Measurements from ENCODE around the gene CFB. TPM values are rescaled to one million over a fixed set of nuclear protein-coding genes. Genes with fewer than 3 reads are reported as not detected.
"Not testable (repeated sequence)": the region's sequence is repeated elsewhere in the genome, so short reads cannot be mapped to it uniquely, and the experiment has no call there.

CFB gene
- total and polyA plus RNA-seq, 2 of the 4 experiments (the other 2 are of a cell fraction) = 1.8 to 6.1 TPM

DNA sequence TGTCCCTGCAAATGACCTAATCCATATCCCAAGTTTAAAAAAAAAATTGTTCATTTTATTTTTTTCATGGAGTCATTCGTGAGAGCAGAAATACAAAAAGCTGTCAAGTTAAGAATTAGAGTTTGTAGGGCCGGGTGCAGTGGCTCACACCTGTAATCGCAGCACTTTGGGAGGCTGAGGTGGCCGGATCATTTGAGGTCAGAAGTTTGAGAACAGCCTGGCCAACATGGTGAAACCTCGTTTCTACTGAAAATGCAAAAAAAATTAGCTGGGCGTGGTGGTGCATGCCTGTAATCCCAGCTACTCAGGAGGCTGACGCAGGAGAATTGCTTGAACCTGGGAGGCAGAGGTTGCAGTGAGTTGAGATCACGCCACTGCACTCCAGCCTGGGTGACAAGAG lies 39.2 kb upstream of the CFB start:
- Histone ChIP-seq H2AK9ac (replicated peaks; ENCODE audit: low read depth, low read length, poor library complexity) (peak overlapping the region; percentile 61), H4K91ac (ENCODE audit: insufficient read depth, low read depth, low read length) (0 out of 2 replicates have a peak overlapping the region, but pooled peaks have one; percentile 32)
- ATAC-seq (ENCODE audit: low read depth); H3K27me3 ChIP-seq (ENCODE audit: control insufficient read depth, insufficient read depth, low read length); H3K9me1 ChIP-seq (ENCODE audit: insufficient read depth, low read length); POLR2A ChIA-PET (ENCODE audit: unreplicated experiment); H3K18ac ChIP-seq (ENCODE audit: low read depth, low read length); H3K27ac ChIP-seq (ENCODE audit: insufficient read depth, low read length); H2BK20ac ChIP-seq (ENCODE audit: low read depth, low read length); H3K9ac ChIP-seq (ENCODE audit: low read depth, low read length); H2BK5ac ChIP-seq (ENCODE audit: low read depth, low read length, poor library complexity, severe bottlenecking); H3K4me3 ChIP-seq (ENCODE audit: insufficient read depth, low read depth, low read length); in situ Hi-C loops (cut with MboI; ENCODE audit: low sequenced_read_pairs); H2AFZ ChIP-seq (replicated peaks; ENCODE audit: low read length, poor library complexity); H3K4ac ChIP-seq (ENCODE audit: low read depth, low read length); H3K79me1 ChIP-seq (ENCODE audit: low read depth in 1 of 2, low read length in 2 of 2); H3K14ac ChIP-seq (replicated peaks; ENCODE audit: low read depth, low read length); H2BK120ac ChIP-seq (ENCODE audit: low read depth, low read length); H3K4me2 ChIP-seq (ENCODE audit: low read depth, low read length); H3K23ac ChIP-seq (ENCODE audit: low read depth, low read length); H4K8ac ChIP-seq (ENCODE audit: low read depth in 2 of 2, low read length in 2 of 2); DNase-seq; intact Hi-C loops (cut with micrococcal nuclease); H3K9me3 ChIP-seq (ENCODE audit: control insufficient read depth, insufficient read depth, low read length); H2AK5ac ChIP-seq (ENCODE audit: low read depth, low read length); dilution Hi-C loops (cut with HindIII; ENCODE audit: low sequenced_read_pairs, unreplicated experiment); H3K36me3 ChIP-seq (ENCODE audit: control insufficient read depth, insufficient read depth, low read length); H4K5ac ChIP-seq (ENCODE audit: low read depth, low read length); H3K56ac ChIP-seq (ENCODE audit: extremely low read depth, insufficient read depth, low read length); H2BK15ac ChIP-seq (ENCODE audit: low read depth, low read length); H3K4me1 ChIP-seq (ENCODE audit: control insufficient read depth, insufficient read depth, low read length); BruUV-seq (replicated peaks); H4K20me1 ChIP-seq (ENCODE audit: insufficient read depth, low read length): not testable (repeated sequence)
- 76% methylated on average over 6 of the region's 8 CpGs; no CpG with 5 or more reads in 1 of the 2 experiments for WGBS, 2 experiments (ENCODE audit: extremely low coverage in 2 of 2, insufficient read length in 1 of 2)
- CTCF ChIA-PET = interaction anchor here (1.2 to 2.1 kb wide), 2 partner anchors 46 kb away, joined by 3 to 10 read pairs; no protein-coding TSS in a partner anchor

All from IMR-90 (cell line).